Fibroblast of lung (primary cell): ENCODE data around the gene FOXP2. TPM values are rescaled to one million over a fixed set of nuclear protein-coding genes. Genes with fewer than 3 reads are reported as not detected.
A peak's percentile ranks its signal among the peaks of the same experiment; 100 is the strongest.
"Not testable (repeated sequence)": the region's sequence is repeated elsewhere in the genome, so short reads cannot be mapped to it uniquely, and the experiment has no call there.

ENCODE experiments used
- DNase-seq, 2 donors: peaks; one replicate each; pipeline versions ENCODE4 v3.0.0 to v3.0.0-alpha.2; 2010; ENCODE audit warnings: low read depth in 2 of 2
- H2AFZ ChIP-seq: 2 replicates; pipeline ENCODE4 v1.5.1; 2012; ENCODE audit warnings: low read length, control low read depth, inconsistent platforms
- H3K27ac ChIP-seq: 2 replicates; pipeline ENCODE4 v1.5.1; 2011; ENCODE audit warnings: low read length, control low read depth; ENCODE audit not compliant: insufficient read depth
- H3K27me3 ChIP-seq: 2 replicates; pipeline ENCODE4 v1.5.1; 2011; ENCODE audit warnings: mild to moderate bottlenecking, low read length; ENCODE audit not compliant: control insufficient read depth, insufficient read depth
- H3K36me3 ChIP-seq: 2 replicates; pipeline ENCODE4 v1.5.1; 2011; ENCODE audit warnings: low read length; ENCODE audit not compliant: control insufficient read depth, insufficient read depth
- H3K4me1 ChIP-seq: 2 replicates; pipeline ENCODE4 v1.5.1; 2011; ENCODE audit warnings: low read length; ENCODE audit not compliant: control insufficient read depth, insufficient read depth; ENCODE audit errors: extremely low read depth
- H3K4me2 ChIP-seq: 2 replicates; pipeline ENCODE4 v1.5.1; 2011; ENCODE audit warnings: low read length, control low read depth; ENCODE audit not compliant: insufficient read depth; ENCODE audit errors: extremely low read depth
- H3K4me3 ChIP-seq, 4 experiments: fragments of 200-600 bp in 1 of 4; sonication (generic) in 1 of 4; replicated peaks in 1 of 4; 2 replicates each; pipeline ENCODE4 v1.5.1; 2011 to 2016; ENCODE audit warnings: low read length in 4 of 4, low read depth in 3 of 4, mild to moderate bottlenecking in 3 of 4, control low read depth in 2 of 4, inconsistent platforms in 1 of 4, mixed read lengths in 1 of 4; ENCODE audit not compliant: insufficient read depth in 1 of 4; ENCODE audit errors: control extremely low read depth in 1 of 4
- H3K79me2 ChIP-seq: 2 replicates; pipeline ENCODE4 v1.5.1; 2012; ENCODE audit warnings: mild to moderate bottlenecking, low read length, inconsistent platforms; ENCODE audit not compliant: control insufficient read depth, insufficient read depth
- H3K9ac ChIP-seq: 2 replicates; pipeline ENCODE4 v1.5.1; 2011; ENCODE audit warnings: mild to moderate bottlenecking, low read length, control low read depth; ENCODE audit not compliant: insufficient read depth
- H3K9me3 ChIP-seq: 2 replicates; pipeline ENCODE4 v1.5.1; 2012; ENCODE audit warnings: low read depth, low read length; ENCODE audit not compliant: control insufficient read depth, insufficient read depth
- H4K20me1 ChIP-seq: 2 replicates; pipeline ENCODE4 v1.5.1; 2011; ENCODE audit warnings: low read length; ENCODE audit not compliant: control insufficient read depth, insufficient read depth; ENCODE audit errors: extremely low read depth
- EZH2 ChIP-seq: IDR thresholded peaks from 2 replicates; pipeline ENCODE4 v1.5.1; 2012; ENCODE audit warnings: low read length, control low read depth, mild to moderate bottlenecking; ENCODE audit errors: missing control alignments
- polyA plus RNA-seq, 2 donors: library from polyadenylated mRNA; depleted of rRNA in 1 of 2; stranded (reverse) in 1 of 2; unstranded in 1 of 2; fragments of >200 nt; gene quantifications; 2 replicates each; pipeline ENCODE4 v1.2.1, GENCODE V29; 2011 to 2012; ENCODE audit warnings: missing spikeins in 1 of 2
- total RNA-seq: library from RNA; depleted of rRNA; stranded (reverse); fragments of >200 nt; gene quantifications from 2 replicates; pipeline ENCODE4 v1.2.1, GENCODE V29; 2014
- TF ChIP-seq, protein P1 (sequence below), 2 donors: IDR thresholded peaks in 1 of 2; conservative IDR thresholded peaks in 1 of 2; 1 replicate in 1 of 2; 2 replicates in 1 of 2; pipeline ENCODE4 v1.5.1; 2011 to 2012; ENCODE audit warnings: low read length in 2 of 2, control low read depth in 1 of 2, inconsistent platforms in 1 of 2, low read depth in 1 of 2, mild to moderate bottlenecking in 1 of 2

Gene FOXP2
- total and polyA plus RNA-seq, 2 donors (not counting 1 experiment from before 2014, with no cell fraction given): 2.8 to 8.4 TPM

DNA sequence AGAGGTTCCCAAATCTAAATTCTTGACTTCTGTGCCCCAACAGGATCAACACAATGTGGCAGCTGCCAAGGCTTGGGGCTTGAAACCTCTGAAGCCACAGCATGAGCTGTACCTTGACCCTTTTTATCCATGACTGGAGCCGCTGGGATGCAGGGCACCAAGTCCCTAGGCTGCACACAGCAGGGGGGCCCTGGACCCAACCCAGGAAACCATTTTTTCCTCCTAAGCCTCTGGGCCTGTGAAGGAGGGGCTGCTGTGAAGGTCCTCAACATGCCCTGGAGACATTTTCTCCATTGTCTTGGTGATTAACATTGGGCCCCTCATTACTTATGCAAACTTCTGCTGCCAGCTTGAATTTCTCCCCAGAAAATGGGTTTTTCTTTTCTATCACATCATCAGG lies 72.6 kb downstream of the FOXP2 start:
- Histone ChIP-seq H3K9ac (no peak overlapping the region), H3K27ac (no peak overlapping the region), H3K36me3 (no peaks in the 10 kb centered on the region), H3K79me2 (no peaks in the 10 kb centered on the region), H4K20me1 (no peaks in the 10 kb centered on the region), H3K4me2 (no peak overlapping the region), H3K4me1 (no peaks in the 10 kb centered on the region), H3K4me3 (no peak overlapping the region), H2AFZ (no peak overlapping the region), H3K9me3 (no peaks in the 10 kb centered on the region), H3K27me3 (no peaks in the 10 kb centered on the region)
- DNase-seq: no peak
- no peak for TF ChIP-seq EZH2
- TF ChIP-seq, protein P1, sequence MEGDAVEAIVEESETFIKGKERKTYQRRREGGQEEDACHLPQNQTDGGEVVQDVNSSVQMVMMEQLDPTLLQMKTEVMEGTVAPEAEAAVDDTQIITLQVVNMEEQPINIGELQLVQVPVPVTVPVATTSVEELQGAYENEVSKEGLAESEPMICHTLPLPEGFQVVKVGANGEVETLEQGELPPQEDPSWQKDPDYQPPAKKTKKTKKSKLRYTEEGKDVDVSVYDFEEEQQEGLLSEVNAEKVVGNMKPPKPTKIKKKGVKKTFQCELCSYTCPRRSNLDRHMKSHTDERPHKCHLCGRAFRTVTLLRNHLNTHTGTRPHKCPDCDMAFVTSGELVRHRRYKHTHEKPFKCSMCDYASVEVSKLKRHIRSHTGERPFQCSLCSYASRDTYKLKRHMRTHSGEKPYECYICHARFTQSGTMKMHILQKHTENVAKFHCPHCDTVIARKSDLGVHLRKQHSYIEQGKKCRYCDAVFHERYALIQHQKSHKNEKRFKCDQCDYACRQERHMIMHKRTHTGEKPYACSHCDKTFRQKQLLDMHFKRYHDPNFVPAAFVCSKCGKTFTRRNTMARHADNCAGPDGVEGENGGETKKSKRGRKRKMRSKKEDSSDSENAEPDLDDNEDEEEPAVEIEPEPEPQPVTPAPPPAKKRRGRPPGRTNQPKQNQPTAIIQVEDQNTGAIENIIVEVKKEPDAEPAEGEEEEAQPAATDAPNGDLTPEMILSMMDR (conservative IDR thresholded peaks at IDR 0.05 in 1 of 2, IDR thresholded peaks at IDR 0.05 in 1 of 2; ENCODE audit: low read depth in 1 of 2, low read length in 2 of 2): no peak

GRCh38 chr7:114488696-114489095 lies 74.1 kb downstream of the FOXP2 start:
- Histone ChIP-seq H3K79me2 (no peaks in the 10 kb centered on the region), H3K9me3 (no peaks in the 10 kb centered on the region), H3K27ac (no peak overlapping the region), H2AFZ (no peak overlapping the region), H3K9ac (no peak overlapping the region), H3K4me1 (no peaks in the 10 kb centered on the region), H3K4me3 (no peak overlapping the region), H3K27me3 (no peaks in the 10 kb centered on the region), H4K20me1 (no peaks in the 10 kb centered on the region), H3K4me2 (no peak overlapping the region), H3K36me3 (no peaks in the 10 kb centered on the region)
- no peak for TF ChIP-seq EZH2
- no peak for DNase-seq

DNA sequence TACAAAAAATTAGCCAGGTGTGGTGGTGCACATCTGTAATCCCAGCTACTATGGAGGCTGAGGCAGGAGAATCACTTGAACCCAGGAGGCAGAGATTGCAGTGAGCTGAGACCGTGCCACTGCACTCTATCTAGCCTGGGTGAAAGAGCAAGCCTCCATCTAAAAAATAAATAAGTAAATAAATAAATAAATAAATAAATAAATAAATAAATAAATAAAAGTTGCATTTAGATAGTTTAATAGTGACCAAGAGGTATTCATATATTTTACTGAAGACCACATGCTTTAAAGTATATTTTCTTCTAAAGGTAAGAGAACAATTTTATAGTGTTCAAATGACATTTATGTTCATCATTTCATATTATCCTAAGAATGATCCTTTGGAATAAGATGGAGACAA lies 82.9 kb downstream of the FOXP2 start:
- not testable (repeated sequence) for H3K4me1 ChIP-seq, H2AFZ ChIP-seq, H3K9me3 ChIP-seq, H3K36me3 ChIP-seq, H3K4me2 ChIP-seq, H3K9ac ChIP-seq, H3K79me2 ChIP-seq, H4K20me1 ChIP-seq, H3K4me3 ChIP-seq, H3K27ac ChIP-seq, DNase-seq, H3K27me3 ChIP-seq

- Histone ChIP-seq H4K20me1 (no peaks in the 10 kb centered on the region), H3K27me3 (no peaks in the 10 kb centered on the region), H3K27ac (no peak overlapping the region), H3K4me1 (no peaks in the 10 kb centered on the region), H2AFZ (no peak overlapping the region), H3K4me3 (no peak overlapping the region), H3K36me3 (no peaks in the 10 kb centered on the region), H3K9ac (no peak overlapping the region), H3K4me2 (peak overlapping the region; percentile 54), H3K9me3 (no peaks in the 10 kb centered on the region), H3K79me2 (no peaks in the 10 kb centered on the region)
- DNase-seq: peak; percentile 34 to 47
- TF ChIP-seq, protein P1 (conservative IDR thresholded peaks at IDR 0.05 in 1 of 2, IDR thresholded peaks at IDR 0.05 in 1 of 2; ENCODE audit: low read depth in 1 of 2, low read length in 2 of 2): no peak
- TF ChIP-seq EZH2: no peak
Observed at GRCh38 chr7:114502454-114503254, 88.0 kb downstream of the FOXP2 start.
